HG03439 (cell line): Measurements from ENCODE around the gene VAV3.

Experiments
- ATAC-seq: cut with Tn5 transposase; IDR thresholded peaks from one replicate; pipeline ENCODE4 v1.9.1; 2021; ENCODE audit warnings: mild to moderate bottlenecking, moderate library complexity; ENCODE audit not compliant: unreplicated experiment

The VAV3 gene

GRCh38 chr1:107972391-107973180 lies 7.6 kb upstream of the VAV3 start:
- no peak for ATAC-seq

GRCh38 chr1:107966550-107966949 lies 1.6 kb upstream of the VAV3 start:
- ATAC-seq, result no peak

GRCh38 chr1:107964336-107965109 lies 457 bp downstream of the VAV3 start:
- no peak for ATAC-seq

- ATAC-seq, result peak; percentile 82
Measured at GRCh38 chr1:107963601-107964335, 1.2 kb downstream of the VAV3 start.

GRCh38 chr1:107963008-107963407 lies 2.0 kb downstream of the VAV3 start:
- ATAC-seq, result no peak

- no peak for ATAC-seq
Measured at GRCh38 chr1:107954719-107955415, 10.1 kb downstream of the VAV3 start.

- no peak for ATAC-seq
Measured at GRCh38 chr1:107954126-107954525, 10.9 kb downstream of the VAV3 start.

- no peak for ATAC-seq
Measured at GRCh38 chr1:107953556-107953955, 11.4 kb downstream of the VAV3 start.

GRCh38 chr1:107952989-107953388 lies 12.0 kb downstream of the VAV3 start:
- ATAC-seq, result no peak

GRCh38 chr1:107950464-107950863 lies 14.5 kb downstream of the VAV3 start:
- ATAC-seq, result no peak

- ATAC-seq, result peak; percentile 79
Measured at GRCh38 chr1:107949467-107950253, 15.3 kb downstream of the VAV3 start.

GRCh38 chr1:107946794-107947193 lies 18.2 kb downstream of the VAV3 start:
- no peak for ATAC-seq

- ATAC-seq, result no peak
Measured at GRCh38 chr1:107943694-107944093, 21.3 kb downstream of the VAV3 start.

- no peak for ATAC-seq
Measured at GRCh38 chr1:107942814-107943213, 22.2 kb downstream of the VAV3 start.

GRCh38 chr1:107941531-107941930 lies 23.4 kb downstream of the VAV3 start:
- no peak for ATAC-seq

GRCh38 chr1:107941123-107941522 lies 23.9 kb downstream of the VAV3 start:
- no peak for ATAC-seq

- no peak for ATAC-seq
Measured at GRCh38 chr1:107940701-107941100, 24.3 kb downstream of the VAV3 start.

- no peak for ATAC-seq
Measured at GRCh38 chr1:107940017-107940577, 24.9 kb downstream of the VAV3 start.

- no peak for ATAC-seq
Measured at GRCh38 chr1:107939256-107939655, 25.7 kb downstream of the VAV3 start.
